Brain microvascular endothelial cell (primary cell): ENCODE measurements around the gene AURKAIP1.

Source experiments
- DNase-seq: peaks from one replicate; pipeline ENCODE4 v3.0.0-alpha.2; 2020
- H3K27ac ChIP-seq: fragments of 250-450 bp; sonication (Bioruptor Pico); 2 replicates; pipeline ENCODE4 v1.5.1; 2020; ENCODE audit warnings: mild to moderate bottlenecking, moderate library complexity
- H3K27me3 ChIP-seq: fragments of 250-450 bp; sonication (Bioruptor Pico); replicated peaks from 2 replicates; pipeline ENCODE4 v1.5.1; 2020; ENCODE audit warnings: mild to moderate bottlenecking
- H3K36me3 ChIP-seq: fragments of 250-450 bp; sonication (Bioruptor Pico); replicated peaks from 2 replicates; pipeline ENCODE4 v1.5.1; 2020; ENCODE audit warnings: mild to moderate bottlenecking
- H3K4me3 ChIP-seq: 2 replicates; pipeline ENCODE4 v1.5.1; 2011; ENCODE audit warnings: low read depth, mild to moderate bottlenecking, control low read depth, low read length, moderate library complexity
- CTCF ChIP-seq: IDR thresholded peaks from 2 replicates; pipeline ENCODE4 v1.5.1; 2011; ENCODE audit warnings: low read depth, mild to moderate bottlenecking, moderate library complexity, low read length, control low read depth, inconsistent platforms; ENCODE audit errors: missing control alignments
- in situ Hi-C: cut with HindIII; loops from 2 replicates; pipeline ENCODE4 v1.10.0; 2017; ENCODE audit warnings: low sequenced_read_pairs, low pct_ligation_motif_present

AURKAIP1 gene

GRCh38 chr1:1343811-1344421, 31.1 kb downstream of the AURKAIP1 start:
- no peak for DNase-seq
- Histone ChIP-seq H3K36me3 (peaks cover 17% of the 10 kb centered on the region), H3K27ac (no peak overlapping the region), H3K4me3 (no peak overlapping the region), H3K27me3 (no peaks in the 10 kb centered on the region)
- no peak for TF ChIP-seq CTCF
- in situ Hi-C loops, result no loop called here

- DNase-seq, result no peak
- Histone ChIP-seq H3K36me3 (peaks cover 25% of the 10 kb centered on the region), H3K27me3 (no peaks in the 10 kb centered on the region), H3K4me3 (no peak overlapping the region), H3K27ac (no peak overlapping the region)
- TF ChIP-seq CTCF, result no peak
- in situ Hi-C loops, result no loop called here
Measured at GRCh38 chr1:1342584-1343115, 32.4 kb downstream of the AURKAIP1 start.

GRCh38 chr1:1342061-1342562, 32.9 kb downstream of the AURKAIP1 start:
- in situ Hi-C loops, result no loop called here
- DNase-seq, result no peak
- no peak for TF ChIP-seq CTCF
- H3K27me3 ChIP-seq, result no peaks in the 10 kb centered on the region
- H3K27ac ChIP-seq, result no peak overlapping the region
- no peak overlapping the region for H3K4me3 ChIP-seq
- H3K36me3 ChIP-seq, result peaks cover 29% of the 10 kb centered on the region

- Histone ChIP-seq H3K4me3 (no peak overlapping the region), H3K27me3 (no peaks in the 10 kb centered on the region), H3K36me3 (peaks cover 29% of the 10 kb centered on the region), H3K27ac (no peak overlapping the region)
- in situ Hi-C loops, result no loop called here
- no peak for DNase-seq
- no peak for TF ChIP-seq CTCF
Measured at GRCh38 chr1:1341549-1342021, 33.4 kb downstream of the AURKAIP1 start.

- Histone ChIP-seq H3K4me3 (no peak overlapping the region), H3K27me3 (no peaks in the 10 kb centered on the region), H3K36me3 (peaks cover 32% of the 10 kb centered on the region), H3K27ac (no peak overlapping the region)
- no peak for TF ChIP-seq CTCF
- no peak for DNase-seq
- in situ Hi-C loops, result no loop called here
Measured at GRCh38 chr1:1340791-1341548, 34.0 kb downstream of the AURKAIP1 start.
